ENCODE data around the gene PPP1CC.

PPP1CC gene

DNA sequence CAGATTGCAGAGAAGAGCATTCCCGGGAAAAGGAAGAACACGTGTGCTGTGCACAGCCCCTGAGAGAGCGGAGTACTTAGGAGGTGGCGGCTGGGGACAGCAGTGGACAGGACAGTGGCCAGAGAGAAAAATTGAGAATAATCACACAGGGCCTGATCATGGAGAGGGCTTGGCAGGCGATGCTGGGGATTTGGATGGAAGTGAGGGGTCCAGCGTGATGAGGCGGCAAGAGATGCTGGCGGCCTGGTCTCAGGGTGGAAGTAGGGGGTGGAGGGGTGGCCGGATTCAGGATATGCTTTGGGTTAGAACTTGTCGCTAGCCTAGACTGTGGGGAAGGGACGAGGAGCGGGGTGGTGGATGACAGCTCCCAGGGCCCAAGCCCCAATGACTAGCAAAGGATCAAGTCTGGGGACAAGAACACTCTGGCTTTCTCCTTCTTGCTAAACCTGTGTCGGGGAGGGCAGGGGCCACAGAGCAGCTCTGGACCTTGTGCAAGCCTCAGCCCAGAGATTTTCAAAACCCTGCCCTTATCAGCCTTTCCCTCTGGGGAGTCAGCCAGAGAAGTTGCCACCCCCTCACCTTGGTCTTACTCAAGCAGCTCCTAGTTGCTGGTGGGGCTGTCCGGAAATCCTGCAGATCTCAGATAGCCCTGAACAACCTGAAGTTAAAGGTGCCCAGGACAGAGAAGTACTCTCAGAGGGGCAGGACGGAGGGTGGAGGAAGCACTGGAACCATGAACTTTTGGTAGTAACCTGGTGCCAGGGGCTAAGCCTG lies 55.1 kb downstream of the PPP1CC start:
- DNase-seq (ENCODE audit: low read depth): peak; percentile 5

DNA sequence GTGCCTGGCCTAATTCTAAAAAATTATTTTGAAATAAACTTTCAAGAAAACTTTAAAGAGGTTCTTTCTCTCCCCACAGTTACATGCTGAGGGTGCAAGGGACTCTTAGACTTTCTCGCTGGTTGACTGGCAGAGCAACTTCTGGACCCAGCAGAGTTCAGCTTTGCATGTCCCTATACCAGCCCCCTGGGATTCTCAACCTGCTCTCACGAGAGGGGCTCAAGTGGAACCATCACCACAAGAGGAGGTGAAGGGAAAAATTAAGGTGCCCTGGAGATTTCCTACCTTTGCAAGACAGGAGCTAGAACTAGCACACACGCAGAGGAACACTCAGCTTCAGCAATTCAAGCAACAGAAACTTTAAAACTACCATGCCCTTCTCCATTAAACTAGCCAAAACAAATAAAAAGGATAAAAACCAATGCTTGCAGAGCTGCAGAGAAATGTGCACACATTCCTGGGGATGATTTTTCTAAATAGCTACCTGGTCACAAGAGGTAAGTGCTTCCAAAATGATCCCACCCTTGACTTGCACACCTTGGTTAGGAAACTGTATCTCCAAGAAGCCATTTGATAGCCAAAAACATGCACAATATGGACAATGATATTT lies 56.3 kb downstream of the PPP1CC start:
- DNase-seq (ENCODE audit: low read depth): no peak

DNA sequence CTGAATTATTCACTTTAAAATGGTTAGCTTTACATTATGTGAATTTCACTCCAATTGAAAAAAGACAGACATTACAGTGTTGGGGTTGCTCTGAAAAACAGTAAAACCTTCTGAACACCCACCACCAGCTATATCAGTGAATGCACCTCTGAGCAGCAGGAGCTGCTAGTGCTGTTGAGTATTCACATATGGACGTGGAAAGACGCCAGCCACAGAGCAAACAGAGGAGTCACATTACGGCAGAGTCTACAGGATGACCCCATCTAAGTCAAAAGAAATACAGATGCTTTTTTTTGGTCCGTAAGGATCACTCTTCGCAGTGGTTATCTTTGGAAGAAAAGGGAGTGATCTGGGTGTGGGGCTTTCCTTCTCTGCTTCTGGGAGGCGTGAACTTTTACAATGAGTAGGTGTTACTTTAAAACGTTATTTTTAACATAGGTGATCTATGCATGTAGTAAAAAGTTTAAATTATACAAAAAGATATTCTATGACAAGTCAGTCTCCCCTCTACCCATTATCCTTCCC lies 58.3 kb downstream of the PPP1CC start:
- DNase-seq (ENCODE audit: low read depth): peak; percentile 34

DNA sequence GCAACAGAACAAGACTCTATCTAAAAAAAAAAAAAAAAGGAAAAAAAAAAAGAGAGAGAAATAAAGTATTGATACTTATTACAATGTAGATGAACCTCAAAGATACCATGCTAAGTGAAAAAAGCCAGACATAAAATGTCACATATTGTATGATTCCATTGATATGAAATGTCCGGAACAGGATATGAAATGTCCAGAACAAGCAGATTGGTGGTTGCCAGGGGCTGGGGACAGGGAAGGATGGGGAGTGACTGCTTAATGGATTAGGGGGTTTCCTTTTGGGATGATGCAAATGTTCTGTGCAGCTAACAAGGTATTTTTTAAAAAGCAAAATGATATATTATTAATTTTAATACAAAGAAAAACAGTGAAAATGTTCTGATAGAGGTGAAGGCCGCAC lies 58.8 kb downstream of the PPP1CC start:
- no peak for DNase-seq (ENCODE audit: low read depth)

DNA sequence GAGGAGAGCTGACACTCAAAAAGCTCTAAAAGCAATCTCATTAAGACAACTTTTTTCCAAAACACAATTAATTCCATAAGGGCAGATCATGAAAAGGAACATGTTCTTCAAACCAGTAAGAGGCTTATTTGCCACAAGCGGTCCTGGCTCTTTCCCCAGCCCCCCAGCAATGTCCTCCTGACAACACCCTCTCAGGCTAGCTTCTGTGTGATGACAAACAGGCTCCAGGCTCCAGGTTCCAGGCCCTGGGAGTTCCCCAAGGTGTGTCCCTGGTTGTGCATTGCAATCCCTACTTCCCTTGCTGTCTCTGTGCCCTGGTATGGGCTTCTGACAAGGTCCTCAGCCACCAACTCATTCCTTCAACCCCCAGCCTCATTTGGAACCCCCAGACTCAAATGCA lies 62.7 kb downstream of the PPP1CC start:
- DNase-seq (ENCODE audit: low read depth): no peak

DNA sequence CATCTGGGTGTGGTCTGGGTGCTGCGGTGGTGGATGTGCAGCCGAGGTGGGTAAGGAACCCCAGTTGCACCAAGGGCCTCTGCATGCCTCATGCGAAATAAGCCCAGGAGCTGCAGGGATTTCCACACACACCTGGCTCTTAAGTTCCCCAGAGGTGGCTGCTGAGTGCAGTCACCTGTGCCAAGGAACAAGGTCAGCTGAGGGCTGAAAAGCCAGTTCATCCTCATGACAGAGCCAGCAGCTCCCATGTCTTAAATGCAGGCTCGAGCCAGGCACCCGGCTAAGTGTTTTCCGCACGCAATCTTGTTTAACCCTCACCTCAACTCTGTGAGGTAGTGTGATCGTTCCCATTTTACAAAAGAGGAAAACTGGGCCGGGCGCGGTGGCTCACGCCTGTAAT lies 63.5 kb downstream of the PPP1CC start:
- DNase-seq (ENCODE audit: low read depth): no peak

DNA sequence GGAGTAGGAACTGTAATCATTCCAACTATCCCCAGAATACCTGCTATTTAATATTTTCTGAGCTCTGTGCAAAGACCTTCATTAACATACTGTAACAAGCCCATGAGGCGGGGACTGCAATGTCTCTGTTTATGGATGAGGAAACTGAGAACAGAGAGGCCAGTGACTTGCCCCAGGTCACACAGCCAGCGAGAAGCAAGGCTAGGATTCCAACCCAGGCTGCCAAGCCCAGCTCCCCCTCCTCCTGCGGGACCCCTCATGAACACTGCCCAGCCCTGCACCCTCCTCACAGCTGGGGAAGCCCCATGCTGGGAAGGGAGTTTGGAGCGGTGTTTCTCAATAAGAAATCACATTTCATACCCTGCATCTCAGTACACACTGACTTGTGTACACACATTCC lies 64.7 kb downstream of the PPP1CC start:
- no peak for DNase-seq (ENCODE audit: low read depth)

DNA sequence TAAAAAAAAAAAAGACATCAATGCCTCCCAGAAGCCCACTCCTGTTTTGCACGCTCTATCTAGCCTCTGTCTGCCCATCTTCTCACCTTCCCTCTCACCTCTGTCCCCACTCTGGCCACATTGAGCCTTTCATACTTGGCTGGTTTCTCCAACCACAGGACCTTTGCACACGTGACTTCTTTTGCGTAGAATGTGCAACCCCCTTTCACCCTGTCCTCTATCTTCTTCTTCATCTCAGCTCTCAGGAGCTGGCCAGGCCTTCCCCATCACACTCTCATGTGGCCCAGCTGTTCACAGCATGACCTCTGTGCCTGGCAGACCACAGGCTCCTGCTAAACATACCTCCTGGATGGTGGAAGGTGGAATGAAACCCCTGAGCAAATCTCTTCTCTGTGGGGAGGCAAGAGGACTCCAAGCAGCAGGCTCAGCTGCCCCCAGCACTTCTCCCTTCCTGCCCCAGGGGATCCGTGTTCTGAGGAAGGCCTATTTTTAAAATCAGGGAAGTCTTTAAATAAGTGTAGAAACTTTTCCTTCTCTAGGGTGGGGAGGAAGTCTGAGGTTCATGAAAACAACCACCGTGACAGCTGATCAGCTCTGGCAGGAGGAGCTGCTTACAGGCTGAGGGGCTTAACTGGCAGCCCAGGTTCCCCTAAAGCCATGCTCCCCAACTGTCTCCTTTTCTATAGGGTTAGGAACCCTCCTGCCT lies 65.3 kb downstream of the PPP1CC start:
- no peak for DNase-seq (ENCODE audit: low read depth)

DNA sequence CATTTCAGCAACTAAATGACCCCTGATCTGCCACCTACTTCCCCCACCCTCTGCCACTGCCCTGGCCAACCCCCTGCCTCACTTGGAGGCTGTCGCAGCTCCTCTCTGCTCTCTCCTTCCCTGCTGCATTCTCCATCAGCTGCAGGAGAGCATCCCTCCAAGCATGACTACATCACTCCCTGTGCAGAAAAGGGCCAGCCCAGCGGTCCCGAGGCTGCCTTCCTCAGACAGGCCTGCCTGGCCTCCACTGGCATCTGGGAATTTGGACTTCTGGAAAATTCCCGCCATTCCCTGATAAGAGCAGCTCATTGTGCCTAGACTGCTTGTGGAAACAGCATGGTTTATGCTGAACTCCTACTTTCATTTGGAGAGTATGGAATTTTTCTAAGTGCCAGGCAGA lies 66.5 kb downstream of the PPP1CC start:
- DNase-seq (ENCODE audit: low read depth): no peak

DNA sequence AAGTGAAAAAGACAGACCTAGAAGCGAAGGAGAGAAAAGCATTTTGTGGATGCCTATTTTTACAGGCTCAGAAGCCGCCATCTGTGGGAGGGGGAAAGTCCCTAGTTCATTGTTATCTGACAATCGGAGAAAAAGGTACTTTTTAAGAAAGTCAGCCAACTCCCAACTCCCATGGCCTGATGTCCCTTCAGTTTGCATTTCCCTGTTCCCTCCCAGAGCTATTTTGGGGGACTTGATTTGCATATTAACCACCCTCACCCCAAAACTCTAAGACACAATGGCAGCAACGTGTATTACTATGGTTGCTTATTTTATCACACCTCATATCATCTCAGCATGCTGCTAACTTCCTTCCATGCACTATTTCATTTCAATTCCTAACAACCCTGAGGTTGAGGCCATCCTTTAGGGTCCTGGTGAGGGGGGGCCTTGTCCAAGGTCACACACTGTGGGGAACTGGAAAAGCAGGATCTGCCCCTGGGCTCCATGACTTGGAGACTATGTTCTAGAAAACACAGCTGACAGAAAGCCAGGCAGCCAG lies 72.5 kb downstream of the PPP1CC start:
- no peak for DNase-seq (ENCODE audit: low read depth)
